Measurements from ENCODE around the gene CCDC116. TPM values are rescaled to one million over a fixed set of nuclear protein-coding genes. Genes with fewer than 3 reads are reported as not detected.
"Not testable (repeated sequence)": the region's sequence is repeated elsewhere in the genome, so short reads cannot be mapped to it uniquely, and the experiment has no call there.

CCDC116 gene
- total RNA-seq, 2 experiments from 2014 or later, result 0.59 to 0.76 TPM

DNA sequence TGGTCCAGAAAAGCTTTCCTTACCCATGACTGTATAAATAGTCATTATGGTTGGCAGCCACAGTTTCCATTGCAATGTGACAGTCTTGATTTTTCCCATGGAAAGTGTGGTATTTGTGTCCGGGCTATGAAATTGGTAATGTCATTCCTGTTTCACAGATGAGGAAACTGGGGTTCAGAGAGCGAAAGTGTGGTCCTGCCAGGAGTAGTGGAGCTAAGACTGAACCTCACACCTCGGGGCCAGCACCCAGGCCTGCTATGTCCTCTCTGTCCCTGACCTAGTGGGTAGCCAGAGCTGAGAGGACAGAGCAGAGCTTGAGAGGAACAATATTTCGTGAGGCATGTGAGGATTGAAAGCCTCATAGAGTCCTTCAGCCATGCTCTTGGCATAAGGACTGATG, 1.5 kb upstream of the CCDC116 start:
- no peak for ATAC-seq
- CTCF ChIA-PET, result interaction anchor here (0.6 to 9.7 kb wide), 9 partner anchors 11 to 136 kb away, joined by 3 to 241 read pairs (median 9); partner anchors contain the start of genes PPIL2, SDF2L1 and UBE2L3
- Mint-ChIP-seq H3K36me3 (peaks cover 15% of the 10 kb centered on the region), H3K9me3 (ENCODE audit: low read depth) (no peaks in the 10 kb centered on the region), H3K4me3 (no peak overlapping the region), H3K27me3 (no peaks in the 10 kb centered on the region), H3K27ac (no peak overlapping the region), H3K4me1 (peaks cover 42% of the 10 kb centered on the region)
- DNase-seq, result no peak

DNA sequence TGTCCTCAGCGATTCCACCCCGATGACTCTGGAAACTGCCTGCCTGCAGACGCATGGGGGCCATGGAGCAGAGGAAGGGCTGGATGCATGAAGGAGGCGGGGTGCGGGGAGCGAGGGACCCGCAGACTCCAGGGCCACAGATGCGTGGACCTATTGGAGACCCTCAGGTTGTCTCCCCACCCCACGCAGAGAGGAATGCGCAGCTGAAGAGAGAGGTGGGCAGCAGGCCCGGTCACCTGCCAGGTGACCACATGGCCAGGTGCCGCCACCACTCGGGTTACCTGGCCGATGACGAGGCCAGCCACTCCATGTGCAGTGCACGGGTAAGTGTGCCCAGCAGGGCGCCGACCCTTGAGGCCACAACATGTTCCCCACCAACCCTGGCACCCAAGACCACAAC, 371 bp downstream of the CCDC116 start:
- Mint-ChIP-seq H3K4me3 (no peak overlapping the region), H3K9me3 (ENCODE audit: low read depth) (no peaks in the 10 kb centered on the region), H3K4me1 (peaks cover 26% of the 10 kb centered on the region), H3K36me3 (peaks cover 7% of the 10 kb centered on the region), H3K27me3 (no peaks in the 10 kb centered on the region), H3K27ac (no peak overlapping the region)
- CTCF ChIA-PET, result interaction anchor here (1.0 to 9.7 kb wide), 3 partner anchors 12 to 46 kb away, joined by 3 to 241 read pairs (median 4); partner anchors contain the start of gene SDF2L1
- ATAC-seq (no peak), DNase-seq (no peak)

DNA sequence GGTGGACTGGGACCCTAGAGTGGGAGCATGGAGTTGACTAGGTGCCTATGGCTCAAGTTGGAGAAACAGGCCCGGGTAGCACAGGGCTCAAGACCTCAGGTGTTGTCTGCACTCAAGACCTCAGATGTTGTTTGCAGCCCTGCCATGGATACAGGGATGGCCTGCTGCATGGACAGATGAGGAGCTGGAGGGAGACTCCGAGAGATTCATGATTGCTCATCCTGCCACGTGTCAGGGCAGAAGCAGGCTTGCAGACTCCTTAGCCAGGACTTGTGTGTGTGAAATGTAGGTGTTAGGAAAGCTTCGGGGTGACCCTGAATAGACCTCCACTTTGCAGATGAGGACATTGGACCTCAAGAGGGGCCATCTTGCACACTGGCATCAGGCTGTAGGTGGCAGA, 921 bp downstream of the CCDC116 start:
- no peak for ATAC-seq
- H3K27me3 Mint-ChIP-seq, result no peaks in the 10 kb centered on the region
- no peak overlapping the region for H3K27ac Mint-ChIP-seq
- peaks cover 22% of the 10 kb centered on the region for H3K4me1 Mint-ChIP-seq
- DNase-seq, result no peak
- peaks cover 2% of the 10 kb centered on the region for H3K36me3 Mint-ChIP-seq
- no peaks in the 10 kb centered on the region for H3K9me3 Mint-ChIP-seq (ENCODE audit: low read depth)
- CTCF ChIA-PET, result interaction anchor here (9.7 kb wide), 1 partner anchor 11 kb away, joined by 241 read pairs; the partner anchor contains the start of gene SDF2L1
- no peak overlapping the region for H3K4me3 Mint-ChIP-seq

DNA sequence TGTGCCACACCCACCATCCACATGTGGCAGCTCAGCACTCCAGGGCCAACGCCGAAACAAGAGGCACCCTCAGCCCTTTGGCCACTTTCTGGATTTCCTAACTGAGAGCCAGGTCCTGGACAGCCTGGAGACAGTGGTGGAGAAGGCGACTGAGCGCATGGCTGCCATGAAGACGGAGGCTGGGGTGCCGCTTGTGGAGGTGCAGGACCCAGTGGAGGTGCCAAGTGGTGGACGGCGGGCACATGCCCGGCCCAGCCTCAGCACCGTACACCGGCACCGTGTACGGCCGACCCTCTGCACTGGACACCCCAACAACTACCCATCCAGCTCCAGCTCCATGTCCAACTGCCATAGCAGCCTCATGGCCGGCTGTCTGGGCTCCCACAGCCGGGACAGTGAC, 1.5 kb downstream of the CCDC116 start:
- Mint-ChIP-seq H3K4me1 (peaks cover 21% of the 10 kb centered on the region), H3K27ac (no peak overlapping the region), H3K4me3 (no peak overlapping the region), H3K9me3 (ENCODE audit: low read depth) (no peaks in the 10 kb centered on the region), H3K36me3 (peaks cover 1% of the 10 kb centered on the region), H3K27me3 (no peaks in the 10 kb centered on the region)
- ATAC-seq, result no peak
- DNase-seq, result no peak
- CTCF ChIA-PET, result interaction anchor here (9.7 kb wide), 1 partner anchor 11 kb away, joined by 241 read pairs; the partner anchor contains the start of gene SDF2L1

DNA sequence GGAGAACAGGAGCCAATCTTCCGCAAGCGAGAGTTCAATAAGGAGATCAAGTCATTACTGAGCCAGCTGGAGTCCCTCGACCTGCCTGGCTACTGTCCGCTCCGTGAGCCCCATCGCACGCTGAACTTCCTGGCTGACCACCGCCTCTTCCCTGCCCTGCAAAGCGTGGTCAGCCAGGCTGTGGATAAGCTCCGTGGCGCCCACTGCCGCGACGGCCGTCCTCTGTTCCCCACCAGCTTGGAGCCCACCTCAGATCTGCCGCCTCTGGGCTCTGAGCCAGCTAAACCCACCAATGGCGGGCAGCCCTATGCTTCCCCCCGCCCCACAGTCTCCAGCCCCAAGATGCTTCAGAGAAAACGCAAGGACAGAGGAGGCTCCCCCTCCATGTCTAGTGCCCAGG, 2.3 kb downstream of the CCDC116 start:
- Mint-ChIP-seq H3K27ac (no peak overlapping the region), H3K9me3 (ENCODE audit: low read depth) (no peaks in the 10 kb centered on the region), H3K4me3 (no peak overlapping the region), H3K36me3 (no peaks in the 10 kb centered on the region), H3K27me3 (no peaks in the 10 kb centered on the region), H3K4me1 (peaks cover 20% of the 10 kb centered on the region)
- ATAC-seq (no peak), DNase-seq (no peak)
- CTCF ChIA-PET, result interaction anchor here (1.3 to 9.7 kb wide), 2 partner anchors 10 to 11 kb away, joined by 3 to 241 read pairs; partner anchors contain the start of gene SDF2L1

DNA sequence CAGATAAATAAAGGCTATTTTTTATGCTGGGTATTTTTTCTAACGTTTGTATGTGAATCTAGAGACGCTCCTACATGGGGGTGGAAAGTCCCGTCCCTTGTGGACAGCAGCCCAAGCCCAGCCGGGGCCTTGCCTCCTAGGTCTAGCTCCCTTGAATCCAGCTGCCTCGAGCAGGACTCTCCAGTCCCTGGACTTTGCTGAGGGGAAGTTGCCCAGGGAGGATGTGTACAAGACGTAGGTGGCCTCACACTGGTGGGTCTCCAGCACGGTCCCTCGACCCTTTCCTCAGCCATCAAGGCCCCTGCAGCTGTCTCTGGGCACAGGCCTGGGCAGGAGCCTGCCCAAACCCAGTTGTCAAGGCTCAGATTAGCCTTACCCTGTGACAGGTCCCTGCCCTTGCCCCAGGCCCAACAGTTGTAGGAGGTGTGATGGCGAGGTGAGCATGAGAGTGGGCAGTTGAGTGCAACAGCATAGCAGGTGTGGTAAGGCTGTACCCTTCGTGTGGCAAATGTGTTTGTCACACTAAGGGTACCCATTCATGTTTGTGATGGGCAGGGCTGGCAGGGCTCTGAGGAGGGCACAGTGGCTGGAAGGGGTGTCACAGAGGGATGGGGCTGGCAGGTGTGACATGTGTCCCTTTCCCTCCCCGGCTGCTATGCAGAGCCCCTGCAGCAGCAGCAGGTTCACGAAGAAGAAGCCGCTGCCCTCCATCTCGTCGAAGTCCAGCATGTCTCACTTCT, 3.4 kb downstream of the CCDC116 start:
- Mint-ChIP-seq H3K4me3 (no peak overlapping the region), H3K27ac (no peak overlapping the region), H3K9me3 (ENCODE audit: low read depth) (no peaks in the 10 kb centered on the region), H3K4me1 (peaks cover 18% of the 10 kb centered on the region), H3K36me3 (no peaks in the 10 kb centered on the region), H3K27me3 (no peaks in the 10 kb centered on the region)
- ATAC-seq (no peak), DNase-seq (no peak)
- CTCF ChIA-PET, result interaction anchor here (1.2 to 9.7 kb wide), 5 partner anchors 8 to 15 kb away, joined by 3 to 241 read pairs (median 3); partner anchors contain the start of gene SDF2L1

DNA sequence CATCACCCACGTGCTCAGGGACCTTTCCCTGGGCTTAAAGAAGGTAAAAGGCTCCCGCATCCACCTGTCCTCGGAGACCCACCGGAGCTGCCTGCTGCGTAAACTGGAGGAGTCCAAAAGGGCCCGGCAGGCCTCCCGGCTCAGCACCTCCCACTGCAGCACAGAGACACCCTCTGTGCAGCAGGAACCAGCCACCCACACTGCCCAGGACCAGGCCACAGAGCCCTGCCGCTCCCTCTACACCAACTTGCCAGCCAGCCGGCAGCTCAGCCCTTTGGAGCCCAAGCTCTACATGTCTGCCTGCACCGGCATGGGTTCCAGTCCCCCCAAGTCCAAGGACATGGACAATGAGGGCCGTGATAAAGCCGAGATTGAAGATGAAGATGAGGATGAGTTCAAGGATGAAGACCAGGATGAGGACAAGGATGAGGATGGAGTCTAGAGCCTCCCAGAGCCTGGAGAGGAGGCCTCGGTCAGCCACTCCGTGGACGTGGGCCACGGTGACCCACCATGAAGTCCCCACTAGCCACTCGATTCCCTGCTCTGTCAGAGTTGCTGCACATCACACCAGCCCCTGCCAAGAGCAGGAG, 4.2 kb downstream of the CCDC116 start:
- no peaks in the 10 kb centered on the region for H3K27me3 Mint-ChIP-seq
- no peaks in the 10 kb centered on the region for H3K36me3 Mint-ChIP-seq
- no peak overlapping the region for H3K4me3 Mint-ChIP-seq
- H3K9me3 Mint-ChIP-seq (ENCODE audit: low read depth), result no peaks in the 10 kb centered on the region
- no peak overlapping the region for H3K27ac Mint-ChIP-seq
- DNase-seq, result no peak
- CTCF ChIA-PET, result interaction anchor here (1.2 to 1.6 kb wide), 3 partner anchors 8 to 15 kb away, joined by 3 to 4 read pairs (median 3); no protein-coding TSS in a partner anchor
- ATAC-seq, result no peak
- peaks cover 18% of the 10 kb centered on the region for H3K4me1 Mint-ChIP-seq

DNA sequence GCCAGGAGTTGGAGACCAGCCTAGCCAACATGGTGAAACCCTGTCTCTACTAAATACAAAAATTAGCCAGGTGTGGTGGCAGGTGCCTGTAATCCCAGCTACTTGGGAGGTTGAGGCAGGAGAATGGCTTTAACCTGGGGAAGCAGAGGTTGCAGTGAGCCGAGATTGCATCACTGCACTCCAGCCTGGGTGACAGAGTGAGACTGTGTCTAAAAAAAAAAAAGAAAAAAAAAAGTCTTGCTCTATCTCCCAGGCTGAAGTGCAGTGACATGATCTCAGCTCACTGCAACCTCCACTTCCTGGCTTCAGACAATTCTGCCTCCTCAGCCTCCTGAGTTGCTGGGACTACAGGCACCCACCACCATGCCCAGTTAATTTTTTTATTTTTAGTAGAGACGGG, 4.9 kb downstream of the CCDC116 start:
- H3K36me3 Mint-ChIP-seq; DNase-seq; ATAC-seq; H3K4me3 Mint-ChIP-seq; H3K9me3 Mint-ChIP-seq (ENCODE audit: low read depth); H3K27ac Mint-ChIP-seq; H3K27me3 Mint-ChIP-seq: not testable (repeated sequence)
- peaks cover 16% of the 10 kb centered on the region for H3K4me1 Mint-ChIP-seq
- CTCF ChIA-PET, result interaction anchor here (1.2 to 1.5 kb wide), 2 partner anchors 9 kb away, joined by 3 to 4 read pairs; no protein-coding TSS in a partner anchor

DNA sequence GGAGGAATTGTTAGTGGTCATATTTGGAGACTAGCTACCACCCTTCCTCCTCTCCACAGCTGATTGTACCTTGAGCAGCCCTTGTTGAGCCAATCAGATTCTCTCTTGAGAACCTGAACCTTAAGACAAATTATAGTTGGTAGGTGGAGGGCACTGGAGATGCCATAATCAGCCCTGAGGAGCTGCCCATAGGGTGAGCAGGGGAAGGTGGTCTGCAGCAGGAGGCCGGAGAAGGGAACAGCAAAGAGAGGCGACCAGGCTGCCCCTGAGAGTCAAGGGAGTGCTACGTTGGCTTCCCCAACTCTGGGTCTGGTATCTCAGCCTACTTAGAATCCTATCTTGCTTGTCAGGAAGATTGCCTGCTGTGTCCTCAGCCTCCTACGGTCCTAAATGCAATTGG, 6.8 kb downstream of the CCDC116 start:
- Mint-ChIP-seq H3K36me3 (peaks cover 9% of the 10 kb centered on the region), H3K27me3 (no peaks in the 10 kb centered on the region), H3K4me3 (no peak overlapping the region), H3K4me1 (peaks cover 25% of the 10 kb centered on the region), H3K27ac (no peak overlapping the region), H3K9me3 (ENCODE audit: low read depth) (no peaks in the 10 kb centered on the region)
- DNase-seq, result no peak
- ATAC-seq, result no peak
- CTCF ChIA-PET, result interaction anchor here (1.0 kb wide), 1 partner anchor 10 kb away, joined by 3 read pairs; no protein-coding TSS in a partner anchor

DNA sequence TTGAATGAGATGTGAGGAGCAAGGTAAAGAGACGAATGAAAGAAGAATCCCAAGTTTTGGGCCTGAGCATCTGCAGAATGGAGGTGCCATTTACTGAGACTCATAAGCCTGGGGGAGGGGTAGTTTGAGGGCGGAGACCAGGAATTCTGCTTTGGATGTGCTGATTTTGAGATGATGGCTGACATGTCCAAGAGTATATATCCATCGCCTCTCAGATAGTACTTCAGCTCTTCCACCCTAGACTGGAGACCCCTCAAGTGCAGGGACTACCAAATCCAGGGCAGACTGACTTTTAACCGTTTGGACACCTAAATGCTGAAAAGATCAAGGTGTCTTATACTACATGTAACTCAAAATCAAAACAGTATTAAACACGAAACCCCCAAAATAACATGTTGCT, 8.2 kb downstream of the CCDC116 start:
- Mint-ChIP-seq H3K4me1 (peaks cover 25% of the 10 kb centered on the region), H3K4me3 (peak overlapping the region; percentile 83), H3K27me3 (no peaks in the 10 kb centered on the region), H3K36me3 (peaks cover 11% of the 10 kb centered on the region), H3K9me3 (ENCODE audit: low read depth) (no peaks in the 10 kb centered on the region), H3K27ac (no peak overlapping the region)
- DNase-seq, result no peak
- no peak for ATAC-seq
- CTCF ChIA-PET, result interaction anchor here (1.2 to 9.7 kb wide), 8 partner anchors 10 to 72 kb away, joined by 3 to 241 read pairs (median 8); partner anchors contain the start of genes CCDC116, PPIL2, UBE2L3 and YDJC

DNA sequence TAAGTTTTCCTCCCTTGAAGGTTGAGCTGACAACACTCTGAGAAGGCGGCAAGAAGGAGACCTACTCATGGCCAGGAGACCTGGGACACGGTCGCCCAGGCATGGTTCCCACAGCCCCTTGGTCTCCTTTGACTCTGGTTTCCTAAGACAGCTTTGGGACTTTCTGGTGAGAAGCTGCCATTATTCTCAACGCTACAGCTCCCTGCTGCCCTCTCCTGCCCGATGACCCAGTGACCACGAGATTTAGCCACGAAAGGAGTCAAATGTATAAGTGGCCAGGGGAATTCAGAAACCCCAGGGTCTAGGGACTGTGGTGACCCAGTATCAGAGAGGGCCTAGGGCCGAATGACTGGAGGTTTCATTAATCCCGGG, 8.8 kb downstream of the CCDC116 start:
- Mint-ChIP-seq H3K4me3 (peak overlapping the region; percentile 83), H3K4me1 (peaks cover 27% of the 10 kb centered on the region), H3K36me3 (peaks cover 12% of the 10 kb centered on the region), H3K27ac (peak overlapping the region; percentile 90), H3K27me3 (no peaks in the 10 kb centered on the region), H3K9me3 (ENCODE audit: low read depth) (no peaks in the 10 kb centered on the region)
- CTCF ChIA-PET, result interaction anchor here (1.0 to 9.7 kb wide), 12 partner anchors 11 to 93 kb away, joined by 3 to 241 read pairs (median 6); partner anchors contain the start of genes CCDC116, PPIL2, UBE2L3 and YDJC
- DNase-seq, result no peak
- ATAC-seq, result no peak

DNA sequence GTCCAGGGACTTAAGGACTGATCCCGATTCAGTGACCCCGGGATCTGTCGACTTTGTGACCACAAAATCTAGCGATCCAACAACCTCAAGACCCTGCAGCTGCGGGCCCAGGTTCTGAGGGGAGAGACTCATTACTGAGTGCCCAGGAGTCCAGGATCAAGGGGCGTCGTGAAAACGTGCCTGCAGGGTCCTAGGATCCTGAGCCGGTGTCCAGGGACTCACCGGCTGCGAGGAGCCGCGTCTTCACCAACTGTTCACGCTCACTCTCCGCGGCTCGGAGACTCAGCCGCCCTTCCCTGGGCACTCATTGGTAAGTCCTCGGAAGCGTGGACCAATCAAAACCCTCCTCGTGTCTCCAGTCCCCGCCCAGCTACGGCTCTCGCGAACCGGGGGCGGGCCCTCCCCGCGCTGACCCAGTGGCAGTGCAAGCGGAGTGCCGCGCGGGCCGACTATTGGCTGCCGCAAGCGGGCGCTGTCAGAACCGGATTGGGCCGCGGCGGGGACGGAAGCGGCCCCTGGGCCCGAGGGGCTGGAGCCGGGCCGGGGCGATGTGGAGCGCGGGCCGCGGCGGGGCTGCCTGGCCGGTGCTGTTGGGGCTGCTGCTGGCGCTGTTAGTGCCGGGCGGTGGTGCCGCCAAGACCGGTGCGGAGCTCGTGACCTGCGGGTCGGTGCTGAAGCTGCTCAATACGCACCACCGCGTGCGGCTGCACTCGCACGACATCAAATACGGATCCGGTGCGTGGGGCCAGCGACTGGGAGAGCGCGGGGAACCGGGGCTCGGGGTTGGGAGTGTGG, 9.4 kb downstream of the CCDC116 start, which contains the start of gene SDF2L1:
Gene SDF2L1 (plus strand): TSS at position 514 of the 795 bp plus-strand sequence. CDS start 35 bp downstream, at position 549.
- CTCF ChIA-PET, result interaction anchor here (1.0 to 9.7 kb wide), 19 partner anchors 10 to 539 kb away, joined by 3 to 241 read pairs (median 6); partner anchors contain the start of genes CCDC116, PPIL2, PPM1F and UBE2L3
- peak within 1 kb of the TSS; percentile 90 for H3K27ac Mint-ChIP-seq
- H3K9me3 Mint-ChIP-seq (ENCODE audit: low read depth), result no peaks in the 10 kb centered on the region
- H3K36me3 Mint-ChIP-seq, result peaks cover 17% of the 10 kb centered on the region
- H3K4me1 Mint-ChIP-seq, result peaks cover 33% of the 10 kb centered on the region
- DNase-seq (peak; percentile 99), ATAC-seq (peak; percentile 98)
- peak within 1 kb of the TSS; percentile 83 for H3K4me3 Mint-ChIP-seq
- H3K27me3 Mint-ChIP-seq, result no peaks in the 10 kb centered on the region
